ENCODE data around the gene ZNF672. TPM values are rescaled to one million over a fixed set of nuclear protein-coding genes. Genes with fewer than 3 reads are reported as not detected.
"Not testable (repeated sequence)": the region's sequence is repeated elsewhere in the genome, so short reads cannot be mapped to it uniquely, and the experiment has no call there.

Gene ZNF672
- polyA plus RNA-seq, 2 donors = 11.6 to 15.8 TPM

GRCh38 chr1:248873409-248873992 lies 35.5 kb downstream of the ZNF672 start:
- WGBS, 2 donors = 0% methylated on average over 41 of the region's 41 CpGs

GRCh38 chr1:248873993-248874533 lies 36.0 kb downstream of the ZNF672 start:
- no peaks in the 10 kb centered on the region for H3K4me1 ChIP-seq (ENCODE audit: control insufficient read depth in 2 of 2, insufficient read depth in 2 of 2, low read length in 1 of 2)
- WGBS, 2 donors = 3% methylated on average over 23 of the region's 23 CpGs
- peak overlapping the region; percentile 66 to 78 for H3K4me3 ChIP-seq (ENCODE audit: low read depth in 1 of 2, low read length in 2 of 2)
- peak overlapping the region; percentile 96 to 99 for H3K27ac ChIP-seq (ENCODE audit: low read depth in 2 of 2, low read length in 1 of 2)
- no peaks in the 10 kb centered on the region for H3K27me3 ChIP-seq (ENCODE audit: control insufficient read depth in 1 of 2, insufficient read depth in 2 of 2, low read length in 2 of 2)
- no peaks in the 10 kb centered on the region for H3K9me3 ChIP-seq (ENCODE audit: control insufficient read depth in 2 of 2, insufficient read depth in 1 of 2, low read depth in 1 of 2, low read length in 1 of 2)
- no peaks in the 10 kb centered on the region for H3K36me3 ChIP-seq (ENCODE audit: control insufficient read depth in 2 of 2, insufficient read depth in 2 of 2, low read length in 1 of 2)

More at GRCh38 chr1:248873409-248873992, 35.5 kb downstream of the ZNF672 start:
- no peaks in the 10 kb centered on the region for H3K27me3 ChIP-seq (ENCODE audit: control insufficient read depth in 1 of 2, insufficient read depth in 2 of 2, low read length in 2 of 2)
- H3K36me3 ChIP-seq (ENCODE audit: control insufficient read depth in 2 of 2, insufficient read depth in 2 of 2, low read length in 1 of 2) = no peaks in the 10 kb centered on the region
- H3K27ac ChIP-seq (ENCODE audit: low read depth in 2 of 2, low read length in 1 of 2) = peak overlapping the region; percentile 96 to 99
- H3K4me1 ChIP-seq (ENCODE audit: control insufficient read depth in 2 of 2, insufficient read depth in 2 of 2, low read length in 1 of 2) = no peaks in the 10 kb centered on the region
- H3K4me3 ChIP-seq (ENCODE audit: low read depth in 1 of 2, low read length in 2 of 2) = peak overlapping the region; percentile 66 to 78
- no peaks in the 10 kb centered on the region for H3K9me3 ChIP-seq (ENCODE audit: control insufficient read depth in 2 of 2, insufficient read depth in 1 of 2, low read depth in 1 of 2, low read length in 1 of 2)

GRCh38 chr1:248881261-248881660 lies 43.2 kb downstream of the ZNF672 start:
- no peaks in the 10 kb centered on the region for H3K36me3 ChIP-seq (ENCODE audit: control insufficient read depth in 2 of 2, insufficient read depth in 2 of 2, low read length in 1 of 2)
- no peaks in the 10 kb centered on the region for H3K9me3 ChIP-seq (ENCODE audit: control insufficient read depth in 2 of 2, insufficient read depth in 1 of 2, low read depth in 1 of 2, low read length in 1 of 2)
- H3K27ac ChIP-seq (ENCODE audit: low read depth in 2 of 2, low read length in 1 of 2) = no peak overlapping the region
- no peaks in the 10 kb centered on the region for H3K4me1 ChIP-seq (ENCODE audit: control insufficient read depth in 2 of 2, insufficient read depth in 2 of 2, low read length in 1 of 2)
- no peak overlapping the region for H3K4me3 ChIP-seq (ENCODE audit: low read depth in 1 of 2, low read length in 2 of 2)
- no peaks in the 10 kb centered on the region for H3K27me3 ChIP-seq (ENCODE audit: control insufficient read depth in 1 of 2, insufficient read depth in 2 of 2, low read length in 2 of 2)
- 41 to 75% methylated on average over 1 of the region's 1 CpG for WGBS, 2 donors

- not testable (repeated sequence) for H3K9me3 ChIP-seq (ENCODE audit: control insufficient read depth in 2 of 2, insufficient read depth in 1 of 2, low read depth in 1 of 2, low read length in 1 of 2); H3K27ac ChIP-seq (ENCODE audit: low read depth in 2 of 2, low read length in 1 of 2); H3K27me3 ChIP-seq (ENCODE audit: control insufficient read depth in 1 of 2, insufficient read depth in 2 of 2, low read length in 2 of 2); H3K4me3 ChIP-seq (ENCODE audit: low read depth in 1 of 2, low read length in 2 of 2); H3K36me3 ChIP-seq (ENCODE audit: control insufficient read depth in 2 of 2, insufficient read depth in 2 of 2, low read length in 1 of 2); H3K4me1 ChIP-seq (ENCODE audit: control insufficient read depth in 2 of 2, insufficient read depth in 2 of 2, low read length in 1 of 2)
- 72 to 74% methylated on average over 7 of the region's 7 CpGs for WGBS, 2 donors
These were observed 44.4 kb downstream of the ZNF672 start for GRCh38 chr1:248882427-248882826.

GRCh38 chr1:248884632-248885295 lies 46.7 kb downstream of the ZNF672 start:
- WGBS, 2 donors = 55 to 61% methylated on average over 1 of the region's 1 CpG
- no peaks in the 10 kb centered on the region for H3K27me3 ChIP-seq (ENCODE audit: control insufficient read depth in 1 of 2, insufficient read depth in 2 of 2, low read length in 2 of 2)
- no peaks in the 10 kb centered on the region for H3K9me3 ChIP-seq (ENCODE audit: control insufficient read depth in 2 of 2, insufficient read depth in 1 of 2, low read depth in 1 of 2, low read length in 1 of 2)
- no peak overlapping the region for H3K27ac ChIP-seq (ENCODE audit: low read depth in 2 of 2, low read length in 1 of 2)
- H3K36me3 ChIP-seq (ENCODE audit: control insufficient read depth in 2 of 2, insufficient read depth in 2 of 2, low read length in 1 of 2) = no peaks in the 10 kb centered on the region
- no peak overlapping the region for H3K4me3 ChIP-seq (ENCODE audit: low read depth in 1 of 2, low read length in 2 of 2)
- H3K4me1 ChIP-seq (ENCODE audit: control insufficient read depth in 2 of 2, insufficient read depth in 2 of 2, low read length in 1 of 2) = no peaks in the 10 kb centered on the region

- Histone ChIP-seq H3K4me1 (ENCODE audit: control insufficient read depth in 2 of 2, insufficient read depth in 2 of 2, low read length in 1 of 2) (no peaks in the 10 kb centered on the region), H3K36me3 (ENCODE audit: control insufficient read depth in 2 of 2, insufficient read depth in 2 of 2, low read length in 1 of 2) (no peaks in the 10 kb centered on the region), H3K9me3 (ENCODE audit: control insufficient read depth in 2 of 2, insufficient read depth in 1 of 2, low read depth in 1 of 2, low read length in 1 of 2) (no peaks in the 10 kb centered on the region), H3K27me3 (ENCODE audit: control insufficient read depth in 1 of 2, insufficient read depth in 2 of 2, low read length in 2 of 2) (no peaks in the 10 kb centered on the region), H3K4me3 (ENCODE audit: low read depth in 1 of 2, low read length in 2 of 2) (no peak overlapping the region), H3K27ac (ENCODE audit: low read depth in 2 of 2, low read length in 1 of 2) (no peak overlapping the region)
- WGBS, 2 donors = 82 to 93% methylated on average over 1 of the region's 1 CpG
These were observed 47.6 kb downstream of the ZNF672 start for GRCh38 chr1:248885646-248886045.

GRCh38 chr1:248886237-248886895 lies 48.3 kb downstream of the ZNF672 start:
- no peaks in the 10 kb centered on the region for H3K27me3 ChIP-seq (ENCODE audit: control insufficient read depth in 1 of 2, insufficient read depth in 2 of 2, low read length in 2 of 2)
- WGBS, 2 donors = 8 to 26% methylated on average over 1 of the region's 1 CpG
- no peak overlapping the region for H3K4me3 ChIP-seq (ENCODE audit: low read depth in 1 of 2, low read length in 2 of 2)
- no peaks in the 10 kb centered on the region for H3K9me3 ChIP-seq (ENCODE audit: control insufficient read depth in 2 of 2, insufficient read depth in 1 of 2, low read depth in 1 of 2, low read length in 1 of 2)
- no peak overlapping the region for H3K27ac ChIP-seq (ENCODE audit: low read depth in 2 of 2, low read length in 1 of 2)
- H3K4me1 ChIP-seq (ENCODE audit: control insufficient read depth in 2 of 2, insufficient read depth in 2 of 2, low read length in 1 of 2) = no peaks in the 10 kb centered on the region
- H3K36me3 ChIP-seq (ENCODE audit: control insufficient read depth in 2 of 2, insufficient read depth in 2 of 2, low read length in 1 of 2) = no peaks in the 10 kb centered on the region

GRCh38 chr1:248889914-248890243 lies 51.9 kb downstream of the ZNF672 start:
- H3K4me3 ChIP-seq (ENCODE audit: low read depth in 1 of 2, low read length in 2 of 2); H3K36me3 ChIP-seq (ENCODE audit: control insufficient read depth in 2 of 2, insufficient read depth in 2 of 2, low read length in 1 of 2); H3K27ac ChIP-seq (ENCODE audit: low read depth in 2 of 2, low read length in 1 of 2); H3K27me3 ChIP-seq (ENCODE audit: control insufficient read depth in 1 of 2, insufficient read depth in 2 of 2, low read length in 2 of 2); H3K9me3 ChIP-seq (ENCODE audit: control insufficient read depth in 2 of 2, insufficient read depth in 1 of 2, low read depth in 1 of 2, low read length in 1 of 2); H3K4me1 ChIP-seq (ENCODE audit: control insufficient read depth in 2 of 2, insufficient read depth in 2 of 2, low read length in 1 of 2): not testable (repeated sequence)
- 87 to 90% methylated on average over 8 to 10 of the region's 10 CpGs for WGBS, 2 donors

- Histone ChIP-seq H3K27ac (ENCODE audit: low read depth in 2 of 2, low read length in 1 of 2) (no peak overlapping the region), H3K36me3 (ENCODE audit: control insufficient read depth in 2 of 2, insufficient read depth in 2 of 2, low read length in 1 of 2) (no peaks in the 10 kb centered on the region), H3K4me3 (ENCODE audit: low read depth in 1 of 2, low read length in 2 of 2) (no peak overlapping the region), H3K27me3 (ENCODE audit: control insufficient read depth in 1 of 2, insufficient read depth in 2 of 2, low read length in 2 of 2) (no peaks in the 10 kb centered on the region), H3K4me1 (ENCODE audit: control insufficient read depth in 2 of 2, insufficient read depth in 2 of 2, low read length in 1 of 2) (no peaks in the 10 kb centered on the region), H3K9me3 (ENCODE audit: control insufficient read depth in 2 of 2, insufficient read depth in 1 of 2, low read depth in 1 of 2, low read length in 1 of 2) (no peaks in the 10 kb centered on the region)
- 85 to 86% methylated on average over 9 of the region's 9 CpGs for WGBS, 2 donors
These were observed 52.8 kb downstream of the ZNF672 start for GRCh38 chr1:248890549-248891498.

All from esophagus (tissue), 2 donors.